Activated CD4-positive, alpha-beta memory T cell treated with anti-CD3 and anti-CD28 coated beads, Interleukin-2, amount 10 ng/mL, durations not matched to agents 7 days and 5 days (primary cell): ENCODE data around the gene RIN3. TPM values are rescaled to one million over a fixed set of nuclear protein-coding genes. Genes with fewer than 3 reads are reported as not detected.

Experiments
- CTCF ChIA-PET: fragments of 350-600 bp; sonication (Branson Sonifier 250); formaldehyde crosslinking; loops from one replicate; lab custom pipeline; 2021; ENCODE audit warnings: antibody characterized with exemption, inconsistent platforms; lab: Charles Lee
- POLR2A ChIA-PET: fragments of 350-600 bp; sonication (Branson Sonifier 250); formaldehyde crosslinking; loops from one replicate; lab custom pipeline; 2021; ENCODE audit warnings: antibody characterized with exemption; lab: Charles Lee
- DNase-seq: peaks from one replicate; pipeline ENCODE4 v3.0.0-alpha.2; 2020
- H3K27ac Mint-ChIP-seq: one replicate; pipeline ENCODE4 v1.8.0; 2021; ENCODE audit warnings: mild to moderate bottlenecking, mixed read lengths
- H3K27me3 Mint-ChIP-seq: one replicate; pipeline ENCODE4 v1.8.0; 2021; ENCODE audit warnings: mixed read lengths
- H3K36me3 Mint-ChIP-seq: one replicate; pipeline ENCODE4 v1.8.0; 2021; ENCODE audit warnings: low read depth, mixed read lengths
- H3K4me1 Mint-ChIP-seq: one replicate; pipeline ENCODE4 v1.8.0; 2021; ENCODE audit warnings: mixed read lengths
- H3K4me3 Mint-ChIP-seq: one replicate; pipeline ENCODE4 v1.8.0; 2021; ENCODE audit warnings: mild to moderate bottlenecking, mixed read lengths
- H3K9me3 Mint-ChIP-seq: one replicate; pipeline ENCODE4 v1.8.0; 2021; ENCODE audit warnings: mixed read lengths
- total RNA-seq, 2 experiments: library from RNA; stranded (reverse); gene quantifications; one replicate each; pipeline ENCODE4 v1.2.3, GENCODE V29; 2021

The RIN3 gene
- total RNA-seq, 2 experiments from 2014 or later: 29.3 to 31.5 TPM

DNA sequence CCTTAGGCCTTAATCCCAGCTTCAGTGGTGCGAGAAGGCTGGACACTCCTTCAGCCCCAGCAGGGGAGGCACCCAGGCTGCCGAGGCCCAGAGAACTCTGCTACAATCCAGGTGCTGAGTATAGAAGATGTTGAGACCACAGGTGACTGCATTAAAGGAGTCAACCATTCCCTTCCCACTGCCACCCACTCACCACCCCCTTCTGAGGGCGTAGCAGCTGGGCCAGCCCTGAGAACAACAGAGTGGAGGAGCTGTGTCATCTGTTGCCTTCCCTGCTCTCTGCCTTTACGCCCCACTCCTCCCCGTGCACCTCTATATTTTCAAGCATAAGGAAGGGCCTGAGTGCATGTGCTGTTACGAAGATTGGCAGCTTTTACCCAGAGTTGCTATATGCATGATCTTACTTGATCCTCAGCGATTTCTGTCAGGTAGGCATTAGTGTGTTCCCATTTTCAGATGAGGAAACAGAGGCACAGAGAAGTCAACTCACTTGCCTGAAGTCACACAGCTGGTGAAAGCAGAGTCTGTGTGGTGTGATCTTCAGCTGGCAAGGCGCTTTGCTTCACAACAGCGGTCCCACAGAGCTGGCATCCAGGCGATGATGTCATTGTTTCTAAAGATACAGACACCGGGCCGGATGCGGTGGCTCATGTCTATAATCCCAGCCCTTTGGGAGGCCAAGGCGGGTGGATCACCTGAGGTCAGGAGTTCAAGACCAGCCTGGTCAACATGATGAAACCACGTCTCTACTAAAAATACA is 46.7 kb downstream of the RIN3 start:
- ChIA-PET POLR2A (interaction anchor here (1.0 kb wide), 1 partner anchor 92 kb away, joined by 3 read pairs; no protein-coding TSS in a partner anchor), CTCF (no interaction called here)
- Mint-ChIP-seq H3K27ac (no peak overlapping the region), H3K4me1 (peaks cover 77% of the 10 kb centered on the region), H3K4me3 (no peak overlapping the region), H3K36me3 (peaks cover 10% of the 10 kb centered on the region), H3K9me3 (no peaks in the 10 kb centered on the region), H3K27me3 (peaks cover 14% of the 10 kb centered on the region)
- peak; percentile 50 for DNase-seq

- Mint-ChIP-seq H3K4me3 (no peak overlapping the region), H3K27ac (no peak overlapping the region), H3K36me3 (peaks cover 19% of the 10 kb centered on the region), H3K4me1 (peaks cover 64% of the 10 kb centered on the region), H3K9me3 (peaks cover 6% of the 10 kb centered on the region), H3K27me3 (peaks cover 6% of the 10 kb centered on the region)
- ChIA-PET CTCF (no interaction called here), POLR2A (interaction anchor here (0.7 kb wide), 1 partner anchor 91 kb away, joined by 3 read pairs; no protein-coding TSS in a partner anchor)
- DNase-seq: no peak
These were observed 48.4 kb downstream of the RIN3 start for GRCh38 chr14:92561906-92562479.

DNA sequence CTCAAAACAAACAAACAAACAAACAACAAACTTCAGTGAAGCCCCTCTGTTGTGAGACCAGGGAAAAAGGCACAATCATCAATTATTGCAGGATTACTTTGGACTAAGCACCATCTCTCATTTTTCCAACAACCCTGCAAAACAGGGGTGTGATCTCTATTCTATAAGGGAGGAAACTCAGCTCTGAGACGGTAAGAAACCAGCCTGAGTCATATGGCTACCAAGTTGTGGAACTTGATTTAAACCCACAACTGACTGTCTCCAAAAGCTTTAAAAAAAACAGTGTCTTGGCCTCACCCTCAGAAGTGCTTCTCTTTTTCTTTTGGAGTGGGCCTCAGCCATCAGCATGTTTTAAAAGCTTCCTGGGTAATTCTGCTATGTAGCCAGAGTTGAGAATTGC is 49.8 kb downstream of the RIN3 start:
- no peak overlapping the region for H3K4me3 Mint-ChIP-seq
- H3K27me3 Mint-ChIP-seq: peaks cover 6% of the 10 kb centered on the region
- H3K9me3 Mint-ChIP-seq: peaks cover 15% of the 10 kb centered on the region
- peak; percentile 43 for DNase-seq
- H3K4me1 Mint-ChIP-seq: peaks cover 56% of the 10 kb centered on the region
- peaks cover 26% of the 10 kb centered on the region for H3K36me3 Mint-ChIP-seq
- ChIA-PET CTCF (interaction anchor here (0.6 to 2.1 kb wide), 10 partner anchors 14 to 117 kb away, joined by 3 to 9 read pairs (median 4); no protein-coding TSS in a partner anchor), POLR2A (interaction anchor here (0.9 to 1.7 kb wide), 8 partner anchors 14 to 117 kb away, joined by 3 to 14 read pairs (median 6); no protein-coding TSS in a partner anchor)
- H3K27ac Mint-ChIP-seq: peak overlapping the region; percentile 44

DNA sequence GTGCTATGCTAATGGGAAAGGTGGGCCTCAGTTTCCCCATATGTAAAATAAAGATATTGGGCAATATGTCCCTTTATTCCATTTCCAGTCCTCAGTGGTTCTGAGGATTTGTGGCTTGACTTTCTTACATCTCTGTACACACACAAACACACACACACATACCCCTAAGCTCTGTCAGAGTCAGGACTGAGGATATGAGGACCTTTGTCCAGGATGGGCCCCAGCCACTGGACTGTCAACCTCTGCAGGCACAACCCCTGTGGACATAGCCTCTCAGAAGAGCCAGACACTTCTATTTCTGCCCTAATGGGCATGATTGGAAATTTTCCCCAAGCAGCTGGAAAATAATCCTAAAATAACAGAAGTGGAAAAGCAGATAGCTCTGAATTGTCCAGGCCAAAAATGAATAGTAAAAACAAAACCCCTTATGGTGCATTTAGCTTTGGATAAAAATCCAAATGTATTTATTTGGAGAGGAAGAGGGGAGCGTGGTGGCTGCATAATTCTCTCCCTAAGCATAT is 50.2 kb downstream of the RIN3 start:
- POLR2A ChIA-PET: interaction anchor here (0.9 to 1.7 kb wide), 8 partner anchors 13 to 117 kb away, joined by 3 to 14 read pairs (median 6); no protein-coding TSS in a partner anchor
- H3K27me3 Mint-ChIP-seq: peaks cover 6% of the 10 kb centered on the region
- H3K4me3 Mint-ChIP-seq: no peak overlapping the region
- H3K4me1 Mint-ChIP-seq: peaks cover 53% of the 10 kb centered on the region
- H3K9me3 Mint-ChIP-seq: peaks cover 15% of the 10 kb centered on the region
- no peak for DNase-seq
- H3K27ac Mint-ChIP-seq: peak overlapping the region; percentile 44
- CTCF ChIA-PET: interaction anchor here (0.6 to 2.1 kb wide), 9 partner anchors 13 to 116 kb away, joined by 3 to 9 read pairs (median 5); no protein-coding TSS in a partner anchor
- peaks cover 25% of the 10 kb centered on the region for H3K36me3 Mint-ChIP-seq

- peaks cover 15% of the 10 kb centered on the region for H3K9me3 Mint-ChIP-seq
- peaks cover 25% of the 10 kb centered on the region for H3K36me3 Mint-ChIP-seq
- ChIA-PET POLR2A (interaction anchor here (1.1 to 1.7 kb wide), 6 partner anchors 12 to 86 kb away, joined by 3 to 14 read pairs (median 8); no protein-coding TSS in a partner anchor), CTCF (interaction anchor here (1.0 to 2.1 kb wide), 8 partner anchors 13 to 116 kb away, joined by 3 to 9 read pairs (median 6); no protein-coding TSS in a partner anchor)
- no peak overlapping the region for H3K4me3 Mint-ChIP-seq
- H3K27ac Mint-ChIP-seq: no peak overlapping the region
- H3K27me3 Mint-ChIP-seq: peaks cover 6% of the 10 kb centered on the region
- H3K4me1 Mint-ChIP-seq: peaks cover 54% of the 10 kb centered on the region
- DNase-seq: no peak
These were observed 50.9 kb downstream of the RIN3 start for GRCh38 chr14:92564344-92565039.

- no peak overlapping the region for H3K27ac Mint-ChIP-seq
- no peak overlapping the region for H3K4me3 Mint-ChIP-seq
- H3K27me3 Mint-ChIP-seq: peaks cover 6% of the 10 kb centered on the region
- DNase-seq: no peak
- peaks cover 15% of the 10 kb centered on the region for H3K9me3 Mint-ChIP-seq
- peaks cover 25% of the 10 kb centered on the region for H3K36me3 Mint-ChIP-seq
- POLR2A ChIA-PET: interaction anchor here (1.4 to 3.8 kb wide), 2 partner anchors 12 to 38 kb away, joined by 4 to 9 read pairs; no protein-coding TSS in a partner anchor
- peaks cover 52% of the 10 kb centered on the region for H3K4me1 Mint-ChIP-seq
- CTCF ChIA-PET: interaction anchor here (1.0 to 2.1 kb wide), 5 partner anchors 12 to 121 kb away, joined by 3 to 6 read pairs (median 4); no protein-coding TSS in a partner anchor
These were observed 51.6 kb downstream of the RIN3 start for GRCh38 chr14:92565040-92565717.

GRCh38 chr14:92565718-92566115 is 52.1 kb downstream of the RIN3 start:
- peaks cover 48% of the 10 kb centered on the region for H3K4me1 Mint-ChIP-seq

GRCh38 chr14:92567173-92567725 is 53.7 kb downstream of the RIN3 start:
- Mint-ChIP-seq H3K4me1 (peaks cover 40% of the 10 kb centered on the region), H3K4me3 (no peak overlapping the region), H3K27me3 (peaks cover 7% of the 10 kb centered on the region), H3K27ac (no peak overlapping the region), H3K9me3 (peaks cover 15% of the 10 kb centered on the region), H3K36me3 (peaks cover 22% of the 10 kb centered on the region)
- CTCF ChIA-PET: interaction anchor here (0.5 to 1.7 kb wide), 4 partner anchors 10 to 49 kb away, joined by 3 to 4 read pairs (median 3); no protein-coding TSS in a partner anchor
- POLR2A ChIA-PET: interaction anchor here (3.8 kb wide), 1 partner anchor 10 kb away, joined by 9 read pairs; no protein-coding TSS in a partner anchor
- DNase-seq: no peak

More at GRCh38 chr14:92565718-92566115, 52.1 kb downstream of the RIN3 start:
- peaks cover 6% of the 10 kb centered on the region for H3K27me3 Mint-ChIP-seq
- DNase-seq: no peak
- no peak overlapping the region for H3K4me3 Mint-ChIP-seq
- ChIA-PET CTCF (interaction anchor here (1.0 to 1.7 kb wide), 4 partner anchors 12 to 121 kb away, joined by 3 to 4 read pairs (median 4); no protein-coding TSS in a partner anchor), POLR2A (interaction anchor here (0.9 to 3.8 kb wide), 2 partner anchors 11 to 21 kb away, joined by 4 to 9 read pairs; no protein-coding TSS in a partner anchor)
- no peak overlapping the region for H3K27ac Mint-ChIP-seq
- peaks cover 15% of the 10 kb centered on the region for H3K9me3 Mint-ChIP-seq
- peaks cover 22% of the 10 kb centered on the region for H3K36me3 Mint-ChIP-seq

- CTCF ChIA-PET: interaction anchor here (0.7 to 0.9 kb wide), 2 partner anchors 13 to 113 kb away, joined by 3 read pairs; no protein-coding TSS in a partner anchor
- Mint-ChIP-seq H3K9me3 (peaks cover 15% of the 10 kb centered on the region), H3K27ac (no peak overlapping the region), H3K4me1 (peaks cover 24% of the 10 kb centered on the region), H3K36me3 (peaks cover 22% of the 10 kb centered on the region), H3K4me3 (no peak overlapping the region), H3K27me3 (peaks cover 10% of the 10 kb centered on the region)
- DNase-seq: no peak
- POLR2A ChIA-PET: interaction anchor here (0.7 to 3.8 kb wide), 3 partner anchors 8 to 26 kb away, joined by 3 to 9 read pairs (median 5); no protein-coding TSS in a partner anchor
These were observed 55.3 kb downstream of the RIN3 start for GRCh38 chr14:92568621-92569479.

DNA sequence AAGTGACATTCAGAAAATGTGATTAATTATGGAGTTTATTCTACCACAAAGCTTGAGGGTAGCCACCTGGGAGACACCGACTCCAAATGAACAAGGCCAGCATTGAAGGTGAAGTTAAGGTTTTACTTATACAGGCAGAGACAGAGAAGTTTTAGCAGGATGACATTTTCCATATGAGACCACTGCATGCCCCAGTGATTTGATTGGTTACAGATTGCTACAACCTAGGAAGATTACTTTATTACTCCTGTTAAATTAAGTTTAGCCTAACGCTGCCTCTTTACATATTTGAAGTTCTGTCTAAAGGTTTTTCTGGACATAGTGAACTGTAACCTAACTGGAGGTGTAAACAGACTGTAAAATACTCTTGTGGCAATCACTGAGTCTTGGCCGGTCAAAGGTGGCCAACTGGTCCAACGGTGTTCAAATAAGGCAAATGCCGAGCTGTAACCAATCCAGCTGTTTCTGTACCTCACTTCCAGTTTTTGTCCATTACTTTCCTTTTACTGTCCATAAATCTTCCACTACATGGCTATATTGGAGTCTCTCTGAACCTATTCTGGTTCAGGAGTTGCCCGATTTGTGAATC is 57.2 kb downstream of the RIN3 start:
- ChIA-PET POLR2A (no interaction called here), CTCF (no interaction called here)
- no peak overlapping the region for H3K4me3 Mint-ChIP-seq
- DNase-seq: no peak
- H3K27me3 Mint-ChIP-seq: peaks cover 15% of the 10 kb centered on the region
- H3K27ac Mint-ChIP-seq: no peak overlapping the region
- peaks cover 17% of the 10 kb centered on the region for H3K36me3 Mint-ChIP-seq
- H3K9me3 Mint-ChIP-seq: peaks cover 15% of the 10 kb centered on the region
- H3K4me1 Mint-ChIP-seq: peaks cover 12% of the 10 kb centered on the region
